ENCODE data around the gene ALG5.

DNA sequence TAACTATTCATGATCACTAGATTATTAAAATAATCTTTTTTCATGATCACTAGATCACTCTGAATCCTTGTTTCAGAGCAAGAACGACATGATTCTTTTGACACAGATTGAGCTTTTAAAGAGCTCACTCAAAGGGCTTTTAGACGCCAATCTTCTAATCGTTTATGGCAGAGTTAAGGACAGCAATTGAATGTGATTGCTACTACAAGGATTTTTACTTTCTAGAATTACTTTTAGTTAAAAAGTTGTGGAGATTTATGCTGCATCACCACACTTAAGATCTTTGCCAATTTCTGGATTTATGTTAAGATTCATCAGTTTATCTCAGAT, 2.7 kb upstream of the ALG5 start:
- TF ChIP-seq, protein P1, sequence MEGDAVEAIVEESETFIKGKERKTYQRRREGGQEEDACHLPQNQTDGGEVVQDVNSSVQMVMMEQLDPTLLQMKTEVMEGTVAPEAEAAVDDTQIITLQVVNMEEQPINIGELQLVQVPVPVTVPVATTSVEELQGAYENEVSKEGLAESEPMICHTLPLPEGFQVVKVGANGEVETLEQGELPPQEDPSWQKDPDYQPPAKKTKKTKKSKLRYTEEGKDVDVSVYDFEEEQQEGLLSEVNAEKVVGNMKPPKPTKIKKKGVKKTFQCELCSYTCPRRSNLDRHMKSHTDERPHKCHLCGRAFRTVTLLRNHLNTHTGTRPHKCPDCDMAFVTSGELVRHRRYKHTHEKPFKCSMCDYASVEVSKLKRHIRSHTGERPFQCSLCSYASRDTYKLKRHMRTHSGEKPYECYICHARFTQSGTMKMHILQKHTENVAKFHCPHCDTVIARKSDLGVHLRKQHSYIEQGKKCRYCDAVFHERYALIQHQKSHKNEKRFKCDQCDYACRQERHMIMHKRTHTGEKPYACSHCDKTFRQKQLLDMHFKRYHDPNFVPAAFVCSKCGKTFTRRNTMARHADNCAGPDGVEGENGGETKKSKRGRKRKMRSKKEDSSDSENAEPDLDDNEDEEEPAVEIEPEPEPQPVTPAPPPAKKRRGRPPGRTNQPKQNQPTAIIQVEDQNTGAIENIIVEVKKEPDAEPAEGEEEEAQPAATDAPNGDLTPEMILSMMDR (IDR thresholded peaks at IDR 0.05) = no peak
- TF ChIP-seq POLR2A (IDR thresholded peaks at IDR 0.05) = no peak
